PC-9 (cell line): ENCODE results near the gene FAM217A.

Experiments used
- EZH2 ChIP-seq: fragments of 200-600 bp; sonication (generic); IDR thresholded peaks from 2 replicates; pipeline ENCODE4 v1.8.0; 2017; ENCODE audit warnings: antibody characterized with exemption, low read depth
- TF ChIP-seq, protein P1 (sequence below): fragments of 200-600 bp; sonication (generic); conservative IDR thresholded peaks from 2 replicates; pipeline ENCODE4 v1.6.1; 2017; ENCODE audit warnings: mixed run types, antibody characterized with exemption, mild to moderate bottlenecking, moderate library complexity

DNA sequence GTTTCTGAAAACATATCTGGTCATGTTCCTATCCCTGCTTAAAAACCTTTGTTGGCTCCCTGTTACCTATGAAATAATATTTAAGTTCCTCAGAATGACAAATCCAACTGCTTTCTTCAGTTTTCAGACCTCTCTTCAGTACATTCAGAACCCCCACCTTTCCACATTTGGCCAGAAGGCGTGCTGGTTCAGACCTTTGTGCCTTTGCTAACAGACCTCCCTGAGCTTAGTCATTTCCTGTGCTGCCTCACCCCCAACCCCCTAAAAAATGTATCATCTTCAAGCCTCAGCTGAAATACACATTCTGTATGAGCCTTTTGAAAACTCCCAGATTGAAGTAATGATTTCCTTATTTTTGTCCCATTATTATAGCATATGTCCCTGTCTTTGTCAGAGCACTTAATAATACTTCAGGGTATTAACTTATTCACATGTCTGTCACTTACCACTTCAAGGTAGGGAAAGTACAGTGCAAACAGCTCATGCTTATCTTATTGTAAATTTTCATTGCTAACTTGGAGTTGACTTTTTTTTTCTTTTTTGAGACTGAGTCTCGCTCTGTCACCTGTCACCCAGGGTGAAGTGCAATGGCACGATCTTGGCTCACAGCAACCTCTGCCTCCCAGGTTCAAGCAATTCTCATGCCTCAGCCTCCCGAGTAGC lies 19.7 kb downstream of the FAM217A start:
- TF ChIP-seq, protein P1, sequence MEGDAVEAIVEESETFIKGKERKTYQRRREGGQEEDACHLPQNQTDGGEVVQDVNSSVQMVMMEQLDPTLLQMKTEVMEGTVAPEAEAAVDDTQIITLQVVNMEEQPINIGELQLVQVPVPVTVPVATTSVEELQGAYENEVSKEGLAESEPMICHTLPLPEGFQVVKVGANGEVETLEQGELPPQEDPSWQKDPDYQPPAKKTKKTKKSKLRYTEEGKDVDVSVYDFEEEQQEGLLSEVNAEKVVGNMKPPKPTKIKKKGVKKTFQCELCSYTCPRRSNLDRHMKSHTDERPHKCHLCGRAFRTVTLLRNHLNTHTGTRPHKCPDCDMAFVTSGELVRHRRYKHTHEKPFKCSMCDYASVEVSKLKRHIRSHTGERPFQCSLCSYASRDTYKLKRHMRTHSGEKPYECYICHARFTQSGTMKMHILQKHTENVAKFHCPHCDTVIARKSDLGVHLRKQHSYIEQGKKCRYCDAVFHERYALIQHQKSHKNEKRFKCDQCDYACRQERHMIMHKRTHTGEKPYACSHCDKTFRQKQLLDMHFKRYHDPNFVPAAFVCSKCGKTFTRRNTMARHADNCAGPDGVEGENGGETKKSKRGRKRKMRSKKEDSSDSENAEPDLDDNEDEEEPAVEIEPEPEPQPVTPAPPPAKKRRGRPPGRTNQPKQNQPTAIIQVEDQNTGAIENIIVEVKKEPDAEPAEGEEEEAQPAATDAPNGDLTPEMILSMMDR, result no peak
- TF ChIP-seq EZH2, result no peak
